Activated CD8-positive, alpha-beta memory T cell treated with anti-CD3 and anti-CD28 coated beads for 24 hours (primary cell): ENCODE results near the gene SCGB1A1.

Experiments
- DNase-seq: peaks from one replicate; pipeline ENCODE4 v3.0.0-alpha.2; 2020

Gene SCGB1A1

GRCh38 chr11:62398011-62398994 is 20.5 kb upstream of the SCGB1A1 start:
- no peak for DNase-seq

GRCh38 chr11:62399172-62399877 is 19.5 kb upstream of the SCGB1A1 start:
- no peak for DNase-seq

GRCh38 chr11:62399878-62400266 is 19.0 kb upstream of the SCGB1A1 start:
- DNase-seq = no peak

- DNase-seq = no peak
These were observed 18.6 kb upstream of the SCGB1A1 start for GRCh38 chr11:62400281-62400680.

GRCh38 chr11:62400760-62401159 is 18.1 kb upstream of the SCGB1A1 start:
- no peak for DNase-seq

- DNase-seq = no peak
These were observed 17.5 kb upstream of the SCGB1A1 start for GRCh38 chr11:62401356-62401755.

GRCh38 chr11:62401811-62402210 is 17.0 kb upstream of the SCGB1A1 start:
- DNase-seq = peak; percentile 64

GRCh38 chr11:62402226-62402959 is 16.4 kb upstream of the SCGB1A1 start:
- peak; percentile 77 for DNase-seq

GRCh38 chr11:62402960-62403730 is 15.7 kb upstream of the SCGB1A1 start:
- no peak for DNase-seq

GRCh38 chr11:62404435-62404834 is 14.4 kb upstream of the SCGB1A1 start:
- DNase-seq = no peak

- DNase-seq = no peak
These were observed 13.9 kb upstream of the SCGB1A1 start for GRCh38 chr11:62404901-62405300.

- no peak for DNase-seq
These were observed 12.8 kb upstream of the SCGB1A1 start for GRCh38 chr11:62406034-62406433.

- no peak for DNase-seq
These were observed 9.0 kb upstream of the SCGB1A1 start for GRCh38 chr11:62409831-62410230.

GRCh38 chr11:62410972-62411371 is 7.9 kb upstream of the SCGB1A1 start:
- DNase-seq = no peak

- no peak for DNase-seq
These were observed 7.3 kb upstream of the SCGB1A1 start for GRCh38 chr11:62411524-62411923.

GRCh38 chr11:62413060-62413696 is 5.7 kb upstream of the SCGB1A1 start:
- no peak for DNase-seq

- no peak for DNase-seq
These were observed 2.2 kb upstream of the SCGB1A1 start for GRCh38 chr11:62416596-62416995.

GRCh38 chr11:62418136-62418535 is 697 bp upstream of the SCGB1A1 start:
- DNase-seq = no peak

- no peak for DNase-seq
These were observed 589 bp downstream of the SCGB1A1 start for GRCh38 chr11:62419314-62419929.

GRCh38 chr11:62419943-62420342 is 1.1 kb downstream of the SCGB1A1 start:
- DNase-seq = no peak

- DNase-seq = no peak
These were observed 2.0 kb downstream of the SCGB1A1 start for GRCh38 chr11:62420882-62421281.

GRCh38 chr11:62421996-62422395 is 3.2 kb downstream of the SCGB1A1 start:
- no peak for DNase-seq
